Superior temporal gyrus (tissue), 1 donor: ENCODE results near the gene CD93.

Experiments
- DNase-seq: peaks from one replicate; pipeline ENCODE4 v3.0.0-alpha.2; 2016; ENCODE audit errors: extremely low spot score

CD93 gene

GRCh38 chr20:23082846-23083552 is 3.1 kb downstream of the CD93 start:
- DNase-seq = no peak

- DNase-seq = no peak
Observed at GRCh38 chr20:23081263-23081819, 4.8 kb downstream of the CD93 start.

- DNase-seq = no peak
Observed at GRCh38 chr20:23080521-23080920, 5.6 kb downstream of the CD93 start.

GRCh38 chr20:23079926-23080325 is 6.2 kb downstream of the CD93 start:
- no peak for DNase-seq

- no peak for DNase-seq
Observed at GRCh38 chr20:23079016-23079351, 7.1 kb downstream of the CD93 start.

- DNase-seq = no peak
Observed at GRCh38 chr20:23078351-23079015, 7.6 kb downstream of the CD93 start.

- no peak for DNase-seq
Observed at GRCh38 chr20:23077277-23077676, 8.8 kb downstream of the CD93 start.

- no peak for DNase-seq
Observed at GRCh38 chr20:23074052-23074451, 12.1 kb downstream of the CD93 start.

GRCh38 chr20:23072892-23073586 is 13.1 kb downstream of the CD93 start:
- no peak for DNase-seq

- DNase-seq = no peak
Observed at GRCh38 chr20:23071996-23072395, 14.1 kb downstream of the CD93 start.

- DNase-seq = no peak
Observed at GRCh38 chr20:23071398-23071797, 14.7 kb downstream of the CD93 start.

GRCh38 chr20:23069108-23069507 is 17.0 kb downstream of the CD93 start:
- no peak for DNase-seq

- DNase-seq = no peak
Observed at GRCh38 chr20:23068283-23068682, 17.8 kb downstream of the CD93 start.

GRCh38 chr20:23066772-23067171 is 19.4 kb downstream of the CD93 start:
- no peak for DNase-seq

- DNase-seq = no peak
Observed at GRCh38 chr20:23065266-23066201, 20.6 kb downstream of the CD93 start.

GRCh38 chr20:23063581-23063980 is 22.5 kb downstream of the CD93 start:
- no peak for DNase-seq

- DNase-seq = no peak
Observed at GRCh38 chr20:23063168-23063567, 23.0 kb downstream of the CD93 start.

- no peak for DNase-seq
Observed at GRCh38 chr20:23062632-23063031, 23.5 kb downstream of the CD93 start.

- DNase-seq = peak; percentile 40
Observed at GRCh38 chr20:23061734-23062561, 24.2 kb downstream of the CD93 start.

- no peak for DNase-seq
Observed at GRCh38 chr20:23061262-23061661, 24.9 kb downstream of the CD93 start.

- no peak for DNase-seq
Observed at GRCh38 chr20:23060629-23061028, 25.5 kb downstream of the CD93 start.
